Right lobe of liver (tissue), 4 donors: ENCODE measurements around the gene SNAPC3.
"Not testable (repeated sequence)": the region's sequence is repeated elsewhere in the genome, so short reads cannot be mapped to it uniquely, and the experiment has no call there.

Experiments used
- CTCF ChIP-seq, 4 donors: fragments of 200-600 bp in 3 of 4; fragments of 450-650 bp in 1 of 4; IDR thresholded peaks; one replicate each; pipeline versions ENCODE4 v1.5.1 to v1.8.0; 2016 to 2022; ENCODE audit warnings: antibody characterized with exemption in 4 of 4, mild to moderate bottlenecking in 2 of 4
- POLR2A ChIP-seq: fragments of 450-650 bp; IDR thresholded peaks from one replicate; pipeline ENCODE4 v1.6.1; 2017; ENCODE audit warnings: antibody characterized with exemption, mild to moderate bottlenecking
- donor health status: DM: no; HTN: no; CAD: no.
- donor health status: DM: no; HTN: no; CAD: no.
- donor health status: DM: no; HTN: yes; CAD: no.

DNA sequence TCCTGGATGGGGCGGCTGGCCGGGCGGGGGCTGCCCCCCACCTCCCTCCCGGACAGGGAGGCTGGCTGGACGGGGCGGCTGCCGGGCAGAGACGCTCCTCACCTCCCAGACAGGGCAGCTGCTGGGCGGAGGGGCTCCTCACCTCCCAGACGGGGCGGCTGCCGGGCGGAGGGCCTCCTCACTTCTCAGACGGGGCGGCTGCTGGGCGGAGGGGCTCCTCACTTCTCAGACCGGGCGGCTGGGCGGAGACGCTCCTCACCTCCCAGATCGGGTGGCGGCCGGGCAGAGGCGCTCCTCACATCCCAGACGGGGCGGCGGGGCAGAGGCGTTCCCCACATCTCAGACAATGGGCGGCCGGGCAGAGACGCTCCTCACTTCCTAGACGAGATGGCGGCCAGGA lies 19.6 kb downstream of the SNAPC3 start:
- TF ChIP-seq CTCF (IDR thresholded peaks at IDR 0.05); POLR2A: not testable (repeated sequence)
